HG02678 (cell line): Measurements from ENCODE around the gene RILPL2.
"Not testable (repeated sequence)": the region's sequence is repeated elsewhere in the genome, so short reads cannot be mapped to it uniquely, and the experiment has no call there.

ENCODE experiments used
- ATAC-seq: cut with Tn5 transposase; IDR thresholded peaks from one replicate; pipeline ENCODE4 v1.9.1; 2021; ENCODE audit warnings: mild to moderate bottlenecking, moderate library complexity; ENCODE audit not compliant: unreplicated experiment

The RILPL2 gene

GRCh38 chr12:123436017-123436964, at the start of gene RILPL2:
Gene RILPL2 (minus strand): TSS chr12:123436684. CDS start chr12:123436420, 264 bp downstream.
- peak; percentile 75 for ATAC-seq

GRCh38 chr12:123485756-123486155, 49.3 kb upstream of the RILPL2 start:
- no peak for ATAC-seq

- no peak for ATAC-seq
These were observed 47.2 kb upstream of the RILPL2 start for GRCh38 chr12:123483602-123484248.

GRCh38 chr12:123482876-123483275, 46.4 kb upstream of the RILPL2 start:
- ATAC-seq, result no peak

GRCh38 chr12:123481251-123481650, 44.8 kb upstream of the RILPL2 start:
- ATAC-seq, result not testable (repeated sequence)

- no peak for ATAC-seq
These were observed 43.1 kb upstream of the RILPL2 start for GRCh38 chr12:123479442-123480180.

- ATAC-seq, result no peak
These were observed 42.3 kb upstream of the RILPL2 start for GRCh38 chr12:123478762-123479161.

GRCh38 chr12:123478069-123478468, 41.6 kb upstream of the RILPL2 start:
- no peak for ATAC-seq

- no peak for ATAC-seq
These were observed 38.8 kb upstream of the RILPL2 start for GRCh38 chr12:123475246-123475703.

GRCh38 chr12:123474485-123475245, 38.2 kb upstream of the RILPL2 start:
- ATAC-seq, result no peak

GRCh38 chr12:123472438-123472849, 36.0 kb upstream of the RILPL2 start:
- no peak for ATAC-seq

- ATAC-seq, result no peak
These were observed 35.0 kb upstream of the RILPL2 start for GRCh38 chr12:123471374-123472068.

- no peak for ATAC-seq
These were observed 33.5 kb upstream of the RILPL2 start for GRCh38 chr12:123469978-123470377.

GRCh38 chr12:123468786-123469185, 32.3 kb upstream of the RILPL2 start:
- peak; percentile 70 for ATAC-seq

- ATAC-seq, result no peak
These were observed 28.6 kb upstream of the RILPL2 start for GRCh38 chr12:123465084-123465483.

- not testable (repeated sequence) for ATAC-seq
These were observed 26.7 kb upstream of the RILPL2 start for GRCh38 chr12:123463174-123463573.

GRCh38 chr12:123457980-123458779, 21.7 kb upstream of the RILPL2 start, which contains the start of gene SNRNP35:
Gene SNRNP35 (plus strand): TSS chr12:123458139. CDS start chr12:123465541, 7,402 bp downstream.
- ATAC-seq, result peak; percentile 64

GRCh38 chr12:123453165-123453564, 16.7 kb upstream of the RILPL2 start:
- no peak for ATAC-seq

- not testable (repeated sequence) for ATAC-seq
These were observed 15.7 kb upstream of the RILPL2 start for GRCh38 chr12:123452276-123452550.
